ENCODE results near the gene AGPAT1. TPM values are rescaled to one million over a fixed set of nuclear protein-coding genes. Genes with fewer than 3 reads are reported as not detected.
A peak's percentile ranks its signal among the peaks of the same experiment; 100 is the strongest.

The AGPAT1 gene
- total and polyA plus RNA-seq, 2 of the 13 experiments (the other 11 are each of a cell fraction or from before 2014, with no cell fraction given), result 51.3 to 139 TPM

DNA sequence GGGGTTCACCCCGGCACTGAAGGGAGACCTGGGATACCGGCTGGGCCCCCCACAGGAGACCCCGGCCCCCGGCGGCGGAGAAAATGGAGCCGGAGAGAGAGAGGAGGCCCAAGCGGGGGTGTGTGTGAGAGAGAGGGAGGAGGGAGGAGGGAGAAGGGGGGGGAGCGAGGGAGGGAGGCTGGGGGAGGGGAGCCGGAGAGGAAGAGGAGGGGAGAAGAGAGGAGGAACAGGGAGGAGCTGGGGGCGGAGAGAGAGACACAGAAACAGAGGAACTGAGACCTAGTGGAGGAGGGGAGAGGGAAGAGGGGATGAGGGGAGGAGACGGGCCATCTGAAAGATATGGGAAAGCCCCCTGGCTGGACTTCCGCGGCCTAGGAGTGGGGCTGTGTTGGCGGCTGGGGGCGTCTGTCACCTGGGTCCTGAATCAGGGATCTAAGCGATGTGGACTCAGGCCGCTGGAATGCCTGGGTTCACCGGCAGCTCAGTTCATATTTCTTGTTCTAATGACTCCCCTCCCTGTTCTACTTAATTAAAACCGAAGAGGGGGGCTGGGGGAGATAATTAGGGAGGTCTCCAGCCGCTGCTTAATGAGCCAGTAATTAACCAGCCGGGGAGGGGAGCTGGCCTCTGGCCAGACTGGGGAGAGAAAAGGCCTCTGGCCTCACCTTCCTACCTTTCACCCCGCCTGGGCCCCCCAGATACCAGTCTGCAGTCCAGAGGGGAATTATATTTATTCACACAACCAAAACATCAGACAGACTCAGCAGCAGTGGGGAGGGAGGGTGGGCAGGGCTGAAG lies 14.4 kb upstream of the AGPAT1 start, which contains the start of gene PBX2 (continued):
- 0 out of 2 replicates have a peak, but pooled peaks have one; percentile 30 for TF ChIP-seq SP4 (CRISPR knock-in tag; IDR thresholded peaks at IDR 0.05)
- TF ChIP-seq ZNF674 (CRISPR knock-in tag; IDR thresholded peaks at IDR 0.05; ENCODE audit: low read depth), result no peak
- TF ChIP-seq, protein P1, sequence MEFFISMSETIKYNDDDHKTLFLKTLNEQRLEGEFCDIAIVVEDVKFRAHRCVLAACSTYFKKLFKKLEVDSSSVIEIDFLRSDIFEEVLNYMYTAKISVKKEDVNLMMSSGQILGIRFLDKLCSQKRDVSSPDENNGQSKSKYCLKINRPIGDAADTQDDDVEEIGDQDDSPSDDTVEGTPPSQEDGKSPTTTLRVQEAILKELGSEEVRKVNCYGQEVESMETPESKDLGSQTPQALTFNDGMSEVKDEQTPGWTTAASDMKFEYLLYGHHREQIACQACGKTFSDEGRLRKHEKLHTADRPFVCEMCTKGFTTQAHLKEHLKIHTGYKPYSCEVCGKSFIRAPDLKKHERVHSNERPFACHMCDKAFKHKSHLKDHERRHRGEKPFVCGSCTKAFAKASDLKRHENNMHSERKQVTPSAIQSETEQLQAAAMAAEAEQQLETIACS (CRISPR knock-in tag; IDR thresholded peaks at IDR 0.05), result no peak
- TF ChIP-seq JUNB (CRISPR knock-in tag; IDR thresholded peaks at IDR 0.05; ENCODE audit: borderline replicate concordance), result no peak
- TF ChIP-seq POLR2G (IDR thresholded peaks at IDR 0.05; ENCODE audit: low read depth, low read length), result peak; percentile 77
- TF ChIP-seq SIX1 (CRISPR knock-in tag; IDR thresholded peaks at IDR 0.05; ENCODE audit: borderline replicate concordance), result peak; percentile 41; the same call in 1 of the 2 replicates
- TF ChIP-seq, protein P2, sequence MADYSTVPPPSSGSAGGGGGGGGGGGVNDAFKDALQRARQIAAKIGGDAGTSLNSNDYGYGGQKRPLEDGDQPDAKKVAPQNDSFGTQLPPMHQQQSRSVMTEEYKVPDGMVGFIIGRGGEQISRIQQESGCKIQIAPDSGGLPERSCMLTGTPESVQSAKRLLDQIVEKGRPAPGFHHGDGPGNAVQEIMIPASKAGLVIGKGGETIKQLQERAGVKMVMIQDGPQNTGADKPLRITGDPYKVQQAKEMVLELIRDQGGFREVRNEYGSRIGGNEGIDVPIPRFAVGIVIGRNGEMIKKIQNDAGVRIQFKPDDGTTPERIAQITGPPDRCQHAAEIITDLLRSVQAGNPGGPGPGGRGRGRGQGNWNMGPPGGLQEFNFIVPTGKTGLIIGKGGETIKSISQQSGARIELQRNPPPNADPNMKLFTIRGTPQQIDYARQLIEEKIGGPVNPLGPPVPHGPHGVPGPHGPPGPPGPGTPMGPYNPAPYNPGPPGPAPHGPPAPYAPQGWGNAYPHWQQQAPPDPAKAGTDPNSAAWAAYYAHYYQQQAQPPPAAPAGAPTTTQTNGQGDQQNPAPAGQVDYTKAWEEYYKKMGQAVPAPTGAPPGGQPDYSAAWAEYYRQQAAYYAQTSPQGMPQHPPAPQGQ (CRISPR knock-in tag; IDR thresholded peaks at IDR 0.05; ENCODE audit: borderline replicate concordance), result no peak
- TF ChIP-seq ZNF326 (CRISPR knock-in tag; IDR thresholded peaks at IDR 0.05; ENCODE audit: borderline replicate concordance), result no peak
- no peak for TF ChIP-seq ARNT2 (CRISPR knock-in tag; IDR thresholded peaks at IDR 0.05; ENCODE audit: low read depth)
- TF ChIP-seq, protein P3, sequence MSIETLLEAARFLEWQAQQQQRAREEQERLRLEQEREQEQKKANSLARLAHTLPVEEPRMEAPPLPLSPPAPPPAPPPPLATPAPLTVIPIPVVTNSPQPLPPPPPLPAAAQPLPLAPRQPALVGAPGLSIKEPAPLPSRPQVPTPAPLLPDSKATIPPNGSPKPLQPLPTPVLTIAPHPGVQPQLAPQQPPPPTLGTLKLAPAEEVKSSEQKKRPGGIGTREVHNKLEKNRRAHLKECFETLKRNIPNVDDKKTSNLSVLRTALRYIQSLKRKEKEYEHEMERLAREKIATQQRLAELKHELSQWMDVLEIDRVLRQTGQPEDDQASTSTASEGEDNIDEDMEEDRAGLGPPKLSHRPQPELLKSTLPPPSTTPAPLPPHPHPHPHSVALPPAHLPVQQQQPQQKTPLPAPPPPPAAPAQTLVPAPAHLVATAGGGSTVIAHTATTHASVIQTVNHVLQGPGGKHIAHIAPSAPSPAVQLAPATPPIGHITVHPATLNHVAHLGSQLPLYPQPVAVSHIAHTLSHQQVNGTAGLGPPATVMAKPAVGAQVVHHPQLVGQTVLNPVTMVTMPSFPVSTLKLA (IDR thresholded peaks at IDR 0.05), result no peak
- TF ChIP-seq MIER2 (CRISPR knock-in tag; IDR thresholded peaks at IDR 0.05), result 0 out of 2 replicates have a peak, but pooled peaks have one; percentile 30
- no peak for TF ChIP-seq ZBTB3 (CRISPR knock-in tag; IDR thresholded peaks at IDR 0.05; ENCODE audit: borderline replicate concordance, low read depth)
- TF ChIP-seq GTF3A (CRISPR knock-in tag; conservative IDR thresholded peaks at IDR 0.05), result no peak
- TF ChIP-seq ELF4 (CRISPR knock-in tag; IDR thresholded peaks at IDR 0.05; ENCODE audit: borderline replicate concordance), result 0 out of 2 replicates have a peak, but pooled peaks have one; percentile 38
- TF ChIP-seq EP300 (IDR thresholded peaks at IDR 0.05; ENCODE audit: low read depth in 2 of 2, low read length in 2 of 2), result 0 out of 4 replicates have a peak, but pooled peaks of 1 of the 2 experiments have one; percentile 23
- TF ChIP-seq EP300 (CRISPR knock-in tag; IDR thresholded peaks at IDR 0.05; ENCODE audit: borderline replicate concordance), result 0 out of 2 replicates have a peak, but pooled peaks have one; percentile 30
- TF ChIP-seq ZNF207 (IDR thresholded peaks at IDR 0.05; ENCODE audit: borderline replicate concordance), result no peak
- no peak for TF ChIP-seq GFI1 (CRISPR knock-in tag; IDR thresholded peaks at IDR 0.05; ENCODE audit: borderline replicate concordance)
- TF ChIP-seq ZFP1 (CRISPR knock-in tag; IDR thresholded peaks at IDR 0.05), result no peak
- TF ChIP-seq, protein P4, sequence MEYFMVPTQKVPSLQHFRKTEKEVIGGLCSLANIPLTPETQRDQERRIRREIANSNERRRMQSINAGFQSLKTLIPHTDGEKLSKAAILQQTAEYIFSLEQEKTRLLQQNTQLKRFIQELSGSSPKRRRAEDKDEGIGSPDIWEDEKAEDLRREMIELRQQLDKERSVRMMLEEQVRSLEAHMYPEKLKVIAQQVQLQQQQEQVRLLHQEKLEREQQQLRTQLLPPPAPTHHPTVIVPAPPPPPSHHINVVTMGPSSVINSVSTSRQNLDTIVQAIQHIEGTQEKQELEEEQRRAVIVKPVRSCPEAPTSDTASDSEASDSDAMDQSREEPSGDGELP (IDR thresholded peaks at IDR 0.05; ENCODE audit: borderline replicate concordance, low read depth), result no peak; the same call in 1 of the 2 replicates
